Astrocyte (in vitro differentiated cells and primary cell): ENCODE data around the gene ETV6. TPM values are rescaled to one million over a fixed set of nuclear protein-coding genes. Genes with fewer than 3 reads are reported as not detected.
A peak's percentile ranks its signal among the peaks of the same experiment; 100 is the strongest.

ENCODE experiments used
- DNase-seq: peaks from one replicate; pipeline ENCODE4 v3.0.0-alpha.2; 2010; ENCODE audit warnings: low read depth
- FAIRE-seq: peaks from 2 replicates; lab custom pipeline; 2011; peaks lifted over from hg19 to GRCh38; lab: Jason Lieb, UNC
- H2AFZ ChIP-seq: 2 replicates; pipeline ENCODE4 v1.6.0; 2012; ENCODE audit warnings: low read depth, low read length, inconsistent platforms
- H3K27ac ChIP-seq: 2 replicates; pipeline ENCODE4 v1.5.1; 2011; ENCODE audit warnings: low read depth, low read length, inconsistent platforms
- H3K27me3 ChIP-seq: 2 replicates; pipeline ENCODE4 v1.6.0; 2011; ENCODE audit warnings: low read length, inconsistent platforms; ENCODE audit not compliant: insufficient read depth
- H3K36me3 ChIP-seq: 2 replicates; pipeline ENCODE4 v1.5.1; 2011; ENCODE audit warnings: low read length, inconsistent platforms; ENCODE audit not compliant: insufficient read depth
- H3K4me1 ChIP-seq: 2 replicates; pipeline ENCODE4 v1.5.1; 2011; ENCODE audit warnings: low read length, inconsistent platforms; ENCODE audit not compliant: insufficient read depth
- H3K4me2 ChIP-seq: 2 replicates; pipeline ENCODE4 v1.6.0; 2012; ENCODE audit warnings: low read length, inconsistent platforms
- H3K4me3 ChIP-seq: 2 replicates; pipeline ENCODE4 v1.5.1; 2011; ENCODE audit warnings: low read depth, mild to moderate bottlenecking, low read length, inconsistent platforms; ENCODE audit not compliant: insufficient read depth
- H3K79me2 ChIP-seq: 2 replicates; pipeline ENCODE4 v1.6.0; 2012; ENCODE audit warnings: mild to moderate bottlenecking, low read length, inconsistent platforms; ENCODE audit not compliant: insufficient read depth
- H3K9ac ChIP-seq: 2 replicates; pipeline ENCODE4 v1.6.0; 2012; ENCODE audit warnings: mild to moderate bottlenecking, low read length, inconsistent platforms
- H3K9me3 ChIP-seq: 2 replicates; pipeline ENCODE4 v1.5.1; 2012; ENCODE audit warnings: low read depth, mild to moderate bottlenecking, low read length, inconsistent platforms; ENCODE audit not compliant: insufficient read depth
- H4K20me1 ChIP-seq: 2 replicates; pipeline ENCODE4 v1.6.0; 2012; ENCODE audit warnings: low read length, inconsistent platforms; ENCODE audit not compliant: insufficient read depth
- H3K27ac Mint-ChIP-seq: one replicate; pipeline ENCODE4 v1.8.0; 2021; ENCODE audit warnings: mild to moderate bottlenecking, mixed read lengths; ENCODE audit not compliant: unreplicated experiment
- H3K27me3 Mint-ChIP-seq: one replicate; pipeline ENCODE4 v1.8.0; 2021; ENCODE audit warnings: low read depth, mixed read lengths; ENCODE audit not compliant: unreplicated experiment
- H3K36me3 Mint-ChIP-seq: one replicate; pipeline ENCODE4 v1.8.0; 2021; ENCODE audit warnings: low read depth, mixed read lengths; ENCODE audit not compliant: unreplicated experiment
- H3K4me1 Mint-ChIP-seq: one replicate; pipeline ENCODE4 v1.8.0; 2021; ENCODE audit warnings: low read depth, mixed read lengths; ENCODE audit not compliant: unreplicated experiment
- H3K4me3 Mint-ChIP-seq: one replicate; pipeline ENCODE4 v1.8.0; 2021; ENCODE audit warnings: mild to moderate bottlenecking, moderate library complexity, mixed read lengths; ENCODE audit not compliant: unreplicated experiment
- H3K9me3 Mint-ChIP-seq: one replicate; pipeline ENCODE4 v1.8.0; 2021; ENCODE audit warnings: mild to moderate bottlenecking, mixed read lengths; ENCODE audit not compliant: unreplicated experiment
- CTCF ChIP-seq: IDR thresholded peaks from 2 replicates; pipeline ENCODE4 v1.5.1; 2011; ENCODE audit warnings: low read depth, mild to moderate bottlenecking, inconsistent platforms, low read length, moderate library complexity; ENCODE audit not compliant: insufficient read depth
- EZH2 ChIP-seq: IDR thresholded peaks from 2 replicates; pipeline ENCODE4 v1.6.1; 2012; ENCODE audit warnings: mild to moderate bottlenecking, low read length, inconsistent platforms; ENCODE audit not compliant: insufficient read depth
- total RNA-seq: library from RNA; stranded (reverse); gene quantifications from 2 replicates; pipeline ENCODE4 v1.2.1, GENCODE V29; 2021

ETV6 gene
- total RNA-seq, 1 donor from 2014 or later: 41.2 TPM

DNA sequence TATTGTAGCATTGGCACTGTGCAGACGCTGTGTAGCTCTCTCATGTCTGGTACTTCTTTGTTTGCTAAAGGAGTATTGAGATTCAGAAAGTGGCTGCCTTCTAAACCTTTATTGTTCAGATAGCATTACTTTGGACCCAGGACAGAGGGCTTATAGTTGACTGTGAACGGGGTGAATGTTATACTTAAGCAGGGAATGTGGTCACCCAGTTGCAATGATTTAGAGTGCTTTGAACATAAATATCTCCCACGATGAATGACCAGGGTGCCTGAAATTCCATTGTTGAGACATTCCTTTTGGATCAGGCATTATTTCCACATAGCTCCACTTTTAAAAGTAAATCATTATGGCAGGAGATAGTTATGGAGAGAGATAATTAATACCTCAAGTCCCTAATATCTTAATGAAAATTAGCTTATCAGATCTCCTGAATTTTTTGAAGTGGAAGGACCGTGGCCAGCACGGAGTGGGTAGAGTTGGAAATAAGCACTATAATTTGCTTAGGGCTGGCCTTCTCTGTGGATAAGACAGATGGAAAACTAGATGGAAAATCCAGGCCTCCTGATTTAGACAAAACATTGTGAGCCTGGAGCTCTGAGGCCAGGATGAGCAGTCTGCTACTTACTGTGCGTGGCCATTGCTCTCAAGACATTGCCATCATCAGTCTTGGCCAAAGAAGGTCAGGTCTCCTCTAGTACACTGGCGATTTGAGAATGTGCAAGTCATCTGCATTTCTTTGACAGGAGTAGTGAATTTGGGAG lies 114.5 kb downstream of the ETV6 start:
- Histone ChIP-seq H3K4me1 (peaks cover 46% of the 10 kb centered on the region), H3K27ac (peak overlapping the region; percentile 92), H3K36me3 (peaks cover 5% of the 10 kb centered on the region), H3K9ac (peak overlapping the region; percentile 75), H3K4me3 (peak overlapping the region; percentile 3), H3K27me3 (no peaks in the 10 kb centered on the region), H3K9me3 (no peaks in the 10 kb centered on the region), H4K20me1 (no peaks in the 10 kb centered on the region), H2AFZ (no peak overlapping the region), H3K79me2 (peaks cover 59% of the 10 kb centered on the region), H3K4me2 (peak overlapping the region; percentile 62)
- Mint-ChIP-seq H3K4me3 (peak overlapping the region; percentile 63), H3K27me3 (no peaks in the 10 kb centered on the region), H3K36me3 (no peaks in the 10 kb centered on the region), H3K4me1 (peaks cover 59% of the 10 kb centered on the region), H3K27ac (peak overlapping the region; percentile 97), H3K9me3 (no peaks in the 10 kb centered on the region)
- FAIRE-seq (peak; percentile 37), DNase-seq (peak; percentile 96)
- TF ChIP-seq EZH2: no peak
- TF ChIP-seq CTCF: no peak

DNA sequence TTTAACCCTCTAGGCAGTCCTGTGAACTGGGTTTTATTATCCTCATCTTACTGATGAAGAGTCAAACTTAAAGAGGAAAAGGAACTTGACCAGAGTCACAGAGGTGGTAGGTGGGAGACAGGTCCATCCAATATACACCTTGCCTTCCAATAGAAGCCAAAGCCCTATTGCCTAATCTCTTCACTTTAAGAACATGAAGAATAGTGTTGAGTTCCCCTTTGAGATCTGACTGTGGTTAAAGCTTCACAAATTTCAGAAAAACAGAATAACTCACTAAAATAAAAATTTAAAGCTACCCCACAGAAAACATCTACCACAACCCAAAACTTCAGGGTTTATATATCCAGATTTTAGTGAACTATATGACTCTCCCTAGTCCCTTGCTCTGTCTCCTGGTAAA lies 115.4 kb downstream of the ETV6 start:
- Mint-ChIP-seq H3K27ac (peak overlapping the region; percentile 97), H3K4me1 (peaks cover 58% of the 10 kb centered on the region), H3K9me3 (no peaks in the 10 kb centered on the region), H3K36me3 (peaks cover 4% of the 10 kb centered on the region), H3K27me3 (no peaks in the 10 kb centered on the region), H3K4me3 (peak overlapping the region; percentile 29)
- Histone ChIP-seq H3K27ac (peak overlapping the region; percentile 92), H3K9ac (peak overlapping the region; percentile 62), H2AFZ (no peak overlapping the region), H3K4me2 (peak overlapping the region; percentile 54), H4K20me1 (no peaks in the 10 kb centered on the region), H3K9me3 (no peaks in the 10 kb centered on the region), H3K36me3 (peaks cover 5% of the 10 kb centered on the region), H3K4me3 (no peak overlapping the region), H3K27me3 (no peaks in the 10 kb centered on the region), H3K79me2 (peaks cover 60% of the 10 kb centered on the region), H3K4me1 (peaks cover 46% of the 10 kb centered on the region)
- FAIRE-seq: no peak
- DNase-seq: no peak
- no peak for TF ChIP-seq CTCF
- TF ChIP-seq EZH2: no peak

GRCh38 chr12:11765421-11765816 lies 115.9 kb downstream of the ETV6 start:
- Mint-ChIP-seq H3K36me3 (peaks cover 10% of the 10 kb centered on the region), H3K27me3 (no peaks in the 10 kb centered on the region), H3K4me1 (peaks cover 52% of the 10 kb centered on the region), H3K4me3 (no peak overlapping the region), H3K27ac (peak overlapping the region; percentile 97), H3K9me3 (no peaks in the 10 kb centered on the region)
- Histone ChIP-seq H3K4me2 (peak overlapping the region; percentile 54), H3K79me2 (peaks cover 60% of the 10 kb centered on the region), H3K9me3 (no peaks in the 10 kb centered on the region), H3K27me3 (no peaks in the 10 kb centered on the region), H3K4me3 (no peak overlapping the region), H3K36me3 (peaks cover 5% of the 10 kb centered on the region), H3K27ac (peak overlapping the region; percentile 92), H4K20me1 (no peaks in the 10 kb centered on the region), H3K4me1 (peaks cover 46% of the 10 kb centered on the region), H3K9ac (peak overlapping the region; percentile 62), H2AFZ (no peak overlapping the region)
- DNase-seq (peak; percentile 86), FAIRE-seq (no peak)
- no peak for TF ChIP-seq CTCF
- no peak for TF ChIP-seq EZH2
